Right hindlimb (tissue), 1 donor: Measurements from ENCODE around the gene DYSF.
"Not testable (repeated sequence)": the region's sequence is repeated elsewhere in the genome, so short reads cannot be mapped to it uniquely, and the experiment has no call there.

ENCODE experiments used
- DNase-seq: peaks from one replicate; pipeline ENCODE4 v3.0.0-alpha.2; 2018

DYSF gene

GRCh38 chr2:71473346-71474031 is 20.1 kb downstream of the DYSF start:
- no peak for DNase-seq

GRCh38 chr2:71474116-71474743 is 20.9 kb downstream of the DYSF start:
- DNase-seq = no peak

GRCh38 chr2:71474744-71475397 is 21.5 kb downstream of the DYSF start:
- no peak for DNase-seq

- no peak for DNase-seq
These were observed 23.1 kb downstream of the DYSF start for GRCh38 chr2:71476495-71476894.

- DNase-seq = no peak
These were observed 23.9 kb downstream of the DYSF start for GRCh38 chr2:71477231-71477691.

GRCh38 chr2:71478806-71479205 is 25.4 kb downstream of the DYSF start:
- no peak for DNase-seq

- DNase-seq = no peak
These were observed 25.9 kb downstream of the DYSF start for GRCh38 chr2:71479261-71479660.

GRCh38 chr2:71481111-71481510 is 27.8 kb downstream of the DYSF start:
- no peak for DNase-seq

GRCh38 chr2:71482055-71482454 is 28.7 kb downstream of the DYSF start:
- DNase-seq = no peak

GRCh38 chr2:71483246-71483645 is 29.9 kb downstream of the DYSF start:
- DNase-seq = no peak

- DNase-seq = no peak
These were observed 31.0 kb downstream of the DYSF start for GRCh38 chr2:71484354-71484753.

GRCh38 chr2:71486881-71487640 is 33.7 kb downstream of the DYSF start:
- DNase-seq = no peak

GRCh38 chr2:71491551-71491950 is 38.2 kb downstream of the DYSF start:
- DNase-seq = not testable (repeated sequence)

- peak; percentile 44 for DNase-seq
These were observed 38.8 kb downstream of the DYSF start for GRCh38 chr2:71492112-71492511.

- DNase-seq = no peak
These were observed 40.7 kb downstream of the DYSF start for GRCh38 chr2:71494091-71494490.

GRCh38 chr2:71494523-71495155 is 41.3 kb downstream of the DYSF start:
- DNase-seq = no peak

GRCh38 chr2:71496156-71496770 is 42.9 kb downstream of the DYSF start:
- DNase-seq = no peak

GRCh38 chr2:71498261-71498701 is 44.9 kb downstream of the DYSF start:
- DNase-seq = no peak

GRCh38 chr2:71499691-71500090 is 46.3 kb downstream of the DYSF start:
- DNase-seq = no peak

GRCh38 chr2:71500426-71501079 is 47.2 kb downstream of the DYSF start:
- DNase-seq = no peak

GRCh38 chr2:71502941-71503738 is 49.8 kb downstream of the DYSF start:
- no peak for DNase-seq
